A549 (cell line): ENCODE results near the gene IP6K3.

Experiments
- CTCF ChIP-seq: fragments of >200 bp; sonication (Bioruptor Twin); formaldehyde crosslinking; IDR thresholded peaks from 3 replicates; pipeline ENCODE4 v1.5.1; 2016
- MAX ChIP-seq: IDR thresholded peaks from 2 replicates; pipeline ENCODE4 v1.6.1; 2012
- SMC3 ChIP-seq: fragments of >200 bp; sonication (Bioruptor Twin); formaldehyde crosslinking; IDR thresholded peaks from 3 replicates; pipeline ENCODE4 v1.6.1; 2018; ENCODE audit warnings: inconsistent platforms

GRCh38 chr6:33723371-33724085 lies 23.2 kb downstream of the IP6K3 start:
- TF ChIP-seq SMC3 (no peak), CTCF (no peak), MAX (no peak)
